RWPE2 (cell line): ENCODE data around the gene DOC2A.
A peak's percentile ranks its signal among the peaks of the same experiment; 100 is the strongest.

Experiments
- ATAC-seq: fragments of 200-7000 bp; cut with Tn5 transposase; 3 replicates; pipeline ENCODE4 v1.9.1; 2021; ENCODE audit warnings: low read depth
- DNase-seq: peaks from one replicate; pipeline ENCODE4 v3.0.0-alpha.2; 2020; ENCODE audit warnings: low spot score
- H3K27ac ChIP-seq: fragments of 450-650 bp; 2 replicates; pipeline ENCODE4 v1.5.1; 2017; ENCODE audit warnings: mild to moderate bottlenecking; ENCODE audit not compliant: poor library complexity, severe bottlenecking
- H3K27me3 ChIP-seq: fragments of 250-450 bp; sonication (Bioruptor Pico); 2 replicates; pipeline ENCODE4 v1.5.1; 2021; ENCODE audit warnings: mild to moderate bottlenecking, moderate library complexity; ENCODE audit not compliant: insufficient read depth, poor library complexity, severe bottlenecking
- H3K36me3 ChIP-seq: fragments of 250-450 bp; sonication (Bioruptor Pico); 2 replicates; pipeline ENCODE4 v1.5.1; 2020; ENCODE audit warnings: low read depth, mild to moderate bottlenecking, moderate library complexity
- H3K4me1 ChIP-seq: fragments of 250-450 bp; sonication (Bioruptor Pico); 2 replicates; pipeline ENCODE4 v1.5.1; 2021; ENCODE audit warnings: mild to moderate bottlenecking, moderate library complexity; ENCODE audit not compliant: insufficient read depth, poor library complexity, severe bottlenecking
- H3K4me3 ChIP-seq: fragments of 250-450 bp; sonication (Bioruptor Pico); 2 replicates; pipeline ENCODE4 v1.5.1; 2021; ENCODE audit warnings: mild to moderate bottlenecking, moderate library complexity; ENCODE audit not compliant: severe bottlenecking
- H3K9me3 ChIP-seq: fragments of 250-450 bp; sonication (Bioruptor Pico); 2 replicates; pipeline ENCODE4 v1.5.1; 2021; ENCODE audit warnings: mild to moderate bottlenecking, moderate library complexity; ENCODE audit not compliant: severe bottlenecking
- TF ChIP-seq, protein P1 (sequence below): fragments of 450-650 bp; IDR thresholded peaks from one replicate; pipeline ENCODE4 v1.5.1; 2017; ENCODE audit warnings: mild to moderate bottlenecking, moderate library complexity; ENCODE audit not compliant: poor library complexity, severe bottlenecking

Gene DOC2A

DNA sequence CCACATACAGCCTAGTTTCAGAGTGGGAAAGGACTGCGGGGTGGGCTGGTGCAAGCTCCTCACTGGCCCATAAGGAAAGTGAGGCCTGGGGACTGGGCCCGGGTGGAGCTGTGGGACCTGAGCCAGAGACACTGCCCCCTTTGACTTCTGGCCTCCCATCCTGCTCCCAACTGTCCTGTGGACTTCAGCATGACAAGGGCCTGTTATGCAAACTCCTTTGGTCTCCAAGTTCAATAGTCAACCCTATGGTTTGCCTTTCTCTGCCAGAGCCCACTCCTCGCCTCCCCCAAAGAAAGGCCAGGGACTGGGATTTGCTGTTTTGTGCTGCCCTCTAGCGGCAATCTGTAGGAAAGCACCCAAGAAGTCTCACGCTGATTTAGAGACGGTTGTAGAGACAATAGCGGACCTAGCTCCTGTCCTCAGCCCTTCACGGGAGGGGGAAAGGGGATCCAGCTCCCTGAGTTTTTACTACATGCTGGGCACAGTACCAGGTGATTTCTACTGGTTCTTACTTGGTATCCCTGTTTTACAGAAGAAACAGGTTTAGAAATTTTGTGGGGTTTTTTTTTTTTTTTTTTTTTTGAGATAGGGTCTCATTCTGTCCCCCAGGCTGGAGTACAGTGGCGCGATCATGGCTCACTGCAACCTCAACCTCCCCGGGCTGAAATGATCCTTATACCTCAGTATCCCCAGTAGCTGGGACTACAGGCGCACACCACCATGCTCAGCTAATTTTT, 21.4 kb upstream of the DOC2A start:
- TF ChIP-seq, protein P1, sequence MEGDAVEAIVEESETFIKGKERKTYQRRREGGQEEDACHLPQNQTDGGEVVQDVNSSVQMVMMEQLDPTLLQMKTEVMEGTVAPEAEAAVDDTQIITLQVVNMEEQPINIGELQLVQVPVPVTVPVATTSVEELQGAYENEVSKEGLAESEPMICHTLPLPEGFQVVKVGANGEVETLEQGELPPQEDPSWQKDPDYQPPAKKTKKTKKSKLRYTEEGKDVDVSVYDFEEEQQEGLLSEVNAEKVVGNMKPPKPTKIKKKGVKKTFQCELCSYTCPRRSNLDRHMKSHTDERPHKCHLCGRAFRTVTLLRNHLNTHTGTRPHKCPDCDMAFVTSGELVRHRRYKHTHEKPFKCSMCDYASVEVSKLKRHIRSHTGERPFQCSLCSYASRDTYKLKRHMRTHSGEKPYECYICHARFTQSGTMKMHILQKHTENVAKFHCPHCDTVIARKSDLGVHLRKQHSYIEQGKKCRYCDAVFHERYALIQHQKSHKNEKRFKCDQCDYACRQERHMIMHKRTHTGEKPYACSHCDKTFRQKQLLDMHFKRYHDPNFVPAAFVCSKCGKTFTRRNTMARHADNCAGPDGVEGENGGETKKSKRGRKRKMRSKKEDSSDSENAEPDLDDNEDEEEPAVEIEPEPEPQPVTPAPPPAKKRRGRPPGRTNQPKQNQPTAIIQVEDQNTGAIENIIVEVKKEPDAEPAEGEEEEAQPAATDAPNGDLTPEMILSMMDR: peak; percentile 90
- Histone ChIP-seq H3K9me3 (no peaks in the 10 kb centered on the region), H3K4me1 (no peaks in the 10 kb centered on the region), H3K36me3 (no peaks in the 10 kb centered on the region), H3K4me3 (no peak overlapping the region), H3K27me3 (peaks cover 8% of the 10 kb centered on the region), H3K27ac (no peak overlapping the region)
- DNase-seq: no peak
- peak; percentile 41 for ATAC-seq

DNA sequence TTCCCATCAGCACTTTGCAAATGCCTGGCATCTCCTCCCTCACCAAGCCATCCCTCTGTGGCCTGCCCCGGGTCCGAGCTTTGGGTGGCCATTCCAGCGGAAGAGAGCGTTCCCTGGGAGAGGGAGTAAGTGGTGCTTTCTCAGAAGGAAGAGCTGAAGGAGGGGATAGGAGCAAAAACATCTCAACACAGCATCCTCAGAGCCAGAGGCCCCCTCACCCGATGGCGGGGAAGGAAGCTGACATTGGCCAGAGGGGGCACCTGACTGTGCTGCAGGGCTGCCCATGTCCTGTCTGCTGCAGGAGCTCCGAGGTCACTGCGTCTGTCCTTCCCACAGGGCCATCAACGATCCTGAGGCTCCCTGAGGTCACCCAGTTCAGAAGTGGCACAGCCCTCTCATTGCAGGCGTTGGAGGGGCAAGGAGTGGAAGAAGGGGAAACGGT, 20.7 kb upstream of the DOC2A start:
- H3K4me1 ChIP-seq: no peaks in the 10 kb centered on the region
- no peaks in the 10 kb centered on the region for H3K36me3 ChIP-seq
- H3K4me3 ChIP-seq: no peak overlapping the region
- no peak overlapping the region for H3K27ac ChIP-seq
- DNase-seq (no peak), ATAC-seq (no peak)
- H3K27me3 ChIP-seq: peaks cover 8% of the 10 kb centered on the region
- H3K9me3 ChIP-seq: no peaks in the 10 kb centered on the region
- TF ChIP-seq, protein P1: no peak

DNA sequence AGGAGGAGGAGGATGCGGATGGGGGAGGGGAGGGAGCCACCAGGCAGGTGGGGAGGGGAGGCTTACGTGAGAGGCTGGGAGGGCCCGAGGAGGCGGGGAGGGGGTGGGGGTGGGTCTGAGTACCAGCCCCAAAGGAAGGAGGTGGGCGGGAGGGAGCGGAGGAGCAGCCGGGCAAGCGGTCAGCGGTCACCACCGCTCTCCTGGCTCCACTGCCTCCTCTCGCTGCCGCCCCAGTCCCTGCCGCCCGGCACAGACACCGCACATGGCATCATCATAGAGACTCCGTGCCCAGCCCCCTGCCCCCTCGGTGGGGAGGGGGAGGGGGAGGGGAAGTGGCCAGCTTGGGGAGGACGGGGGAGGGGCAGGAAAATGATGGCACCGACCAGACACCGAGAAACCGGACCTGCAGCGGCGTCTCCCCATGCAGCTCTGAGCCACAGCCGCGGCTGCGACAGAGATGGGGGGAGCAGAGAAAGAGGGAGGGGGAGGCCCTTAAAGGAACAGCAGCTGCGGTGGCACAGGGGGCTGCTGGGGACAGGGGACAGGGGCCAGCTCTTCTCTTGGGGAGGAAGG, 20.1 kb upstream of the DOC2A start, which contains the start of gene TLCD3B:
Gene TLCD3B, minus strand, starts transcription at position 431 of the 573 bp plus-strand sequence. CDS start 744 bp downstream, outside the sequence.
- Histone ChIP-seq H3K4me1 (no peaks in the 10 kb centered on the region), H3K27ac (no peak within 1 kb of the TSS), H3K36me3 (no peaks in the 10 kb centered on the region), H3K4me3 (no peak within 1 kb of the TSS), H3K27me3 (peaks cover 8% of the 10 kb centered on the region), H3K9me3 (no peaks in the 10 kb centered on the region)
- no peak for DNase-seq
- no peak for ATAC-seq
- TF ChIP-seq, protein P1: no peak

DNA sequence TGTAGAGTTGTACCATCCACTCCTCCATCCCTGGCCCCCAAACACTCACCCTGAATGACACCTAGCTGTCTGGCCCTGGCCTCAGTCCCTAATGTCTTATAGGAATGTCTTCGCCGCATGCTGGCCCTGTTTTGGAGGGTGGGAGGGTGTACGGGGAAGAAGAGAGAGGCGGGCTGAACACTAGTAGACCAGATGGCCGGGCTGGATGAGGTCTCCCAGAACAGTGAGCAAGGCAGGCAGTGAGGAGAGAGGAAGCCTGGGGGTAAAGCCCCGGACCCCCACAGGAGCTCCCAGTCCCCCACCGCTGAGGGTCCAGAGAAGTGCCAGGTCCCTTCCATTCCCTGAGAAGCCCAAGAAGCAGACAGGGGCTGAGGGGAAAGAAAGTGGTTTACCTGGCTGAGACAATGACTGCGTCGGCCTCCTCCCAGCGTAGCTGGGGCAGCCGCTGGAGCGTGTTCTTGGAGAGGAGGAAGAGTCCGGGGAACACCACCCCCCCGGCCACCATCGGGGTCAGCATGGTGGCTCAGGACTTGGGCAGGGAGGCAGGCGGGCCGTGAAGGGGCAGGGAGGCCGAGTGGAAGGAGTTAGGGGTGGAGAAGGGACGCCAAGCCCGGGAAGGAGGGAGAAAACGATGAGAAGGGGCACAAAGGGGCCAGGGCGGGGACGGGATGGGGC, 19.3 kb upstream of the DOC2A start:
- Histone ChIP-seq H3K36me3 (no peaks in the 10 kb centered on the region), H3K4me1 (no peaks in the 10 kb centered on the region), H3K4me3 (no peak overlapping the region), H3K27ac (no peak overlapping the region), H3K9me3 (no peaks in the 10 kb centered on the region), H3K27me3 (peaks cover 8% of the 10 kb centered on the region)
- DNase-seq (no peak), ATAC-seq (no peak)
- TF ChIP-seq, protein P1: no peak
